ENCODE data around the gene INPP5K.
"Not testable (repeated sequence)": the region's sequence is repeated elsewhere in the genome, so short reads cannot be mapped to it uniquely, and the experiment has no call there.

Gene INPP5K

GRCh38 chr17:1516388-1517161, at the start of gene INPP5K:
TSS of gene INPP5K (minus strand) at chr17:1516612. CDS start at chr17:1516499, 113 bp downstream.
- DNase-seq, result peak; percentile 86

- no peak for DNase-seq
Observed at GRCh38 chr17:1565877-1566276, 49.5 kb upstream of the INPP5K start.

DNA sequence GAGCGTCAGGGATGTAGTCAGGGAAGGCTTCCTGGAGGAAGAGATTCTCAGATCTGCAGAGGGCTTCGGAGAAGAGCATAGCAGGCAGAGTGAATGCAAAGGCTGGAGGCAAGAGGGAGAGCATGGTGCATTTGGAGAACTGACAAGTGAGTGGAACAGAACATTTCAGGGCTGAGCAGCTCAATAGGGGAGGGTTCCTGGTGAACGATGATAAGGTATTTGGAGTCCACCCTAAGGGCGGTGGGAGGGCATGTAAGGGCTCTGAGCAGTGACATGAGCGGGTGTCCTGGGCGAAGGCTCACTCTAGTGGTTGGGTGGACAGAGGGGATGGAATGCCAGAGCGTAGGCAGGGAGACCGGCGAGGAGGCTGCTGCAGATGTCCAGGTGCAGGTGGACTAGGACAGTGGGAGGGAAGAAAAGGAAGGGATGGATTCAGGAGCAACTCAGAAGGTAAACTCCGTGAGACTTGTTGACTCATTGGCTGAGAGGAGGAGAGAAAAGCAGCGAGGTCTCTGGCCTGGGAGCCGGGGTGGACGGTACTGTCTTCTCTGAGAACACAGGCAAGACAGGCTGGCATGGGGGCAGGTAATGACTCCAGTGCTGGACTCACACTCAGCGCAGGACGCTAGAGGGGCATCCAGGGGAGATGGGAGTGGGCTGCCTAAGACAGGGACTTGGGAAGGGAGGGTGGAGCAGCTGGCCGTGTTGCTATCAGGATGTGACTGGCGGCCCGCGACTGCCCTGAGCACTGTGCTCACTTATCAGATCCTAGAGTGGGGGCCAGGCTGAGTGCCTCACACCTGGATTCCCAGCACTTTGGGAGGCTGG, 47.6 kb upstream of the INPP5K start:
- DNase-seq, result no peak

DNA sequence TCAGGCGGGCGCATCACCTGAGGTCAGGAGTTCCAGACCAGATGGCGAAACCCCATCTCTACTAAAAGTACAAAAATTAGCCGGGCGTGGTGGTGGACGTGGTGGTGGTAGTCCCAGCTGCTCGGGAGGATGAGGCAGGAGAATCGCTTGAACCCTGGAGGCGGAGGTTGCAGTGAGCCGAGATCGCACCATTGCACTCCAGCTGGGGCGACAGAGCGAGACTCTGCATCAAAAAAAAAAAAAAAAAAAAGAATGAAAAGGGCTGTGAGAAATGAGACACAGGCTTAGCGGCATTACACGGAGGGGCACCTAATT, 47.0 kb upstream of the INPP5K start:
- not testable (repeated sequence) for DNase-seq

GRCh38 chr17:1562176-1562643, 45.8 kb upstream of the INPP5K start:
- DNase-seq, result no peak

- no peak for DNase-seq
Observed at GRCh38 chr17:1561420-1562175, 45.2 kb upstream of the INPP5K start.

- DNase-seq, result no peak
Observed at GRCh38 chr17:1560858-1561355, 44.5 kb upstream of the INPP5K start.

DNA sequence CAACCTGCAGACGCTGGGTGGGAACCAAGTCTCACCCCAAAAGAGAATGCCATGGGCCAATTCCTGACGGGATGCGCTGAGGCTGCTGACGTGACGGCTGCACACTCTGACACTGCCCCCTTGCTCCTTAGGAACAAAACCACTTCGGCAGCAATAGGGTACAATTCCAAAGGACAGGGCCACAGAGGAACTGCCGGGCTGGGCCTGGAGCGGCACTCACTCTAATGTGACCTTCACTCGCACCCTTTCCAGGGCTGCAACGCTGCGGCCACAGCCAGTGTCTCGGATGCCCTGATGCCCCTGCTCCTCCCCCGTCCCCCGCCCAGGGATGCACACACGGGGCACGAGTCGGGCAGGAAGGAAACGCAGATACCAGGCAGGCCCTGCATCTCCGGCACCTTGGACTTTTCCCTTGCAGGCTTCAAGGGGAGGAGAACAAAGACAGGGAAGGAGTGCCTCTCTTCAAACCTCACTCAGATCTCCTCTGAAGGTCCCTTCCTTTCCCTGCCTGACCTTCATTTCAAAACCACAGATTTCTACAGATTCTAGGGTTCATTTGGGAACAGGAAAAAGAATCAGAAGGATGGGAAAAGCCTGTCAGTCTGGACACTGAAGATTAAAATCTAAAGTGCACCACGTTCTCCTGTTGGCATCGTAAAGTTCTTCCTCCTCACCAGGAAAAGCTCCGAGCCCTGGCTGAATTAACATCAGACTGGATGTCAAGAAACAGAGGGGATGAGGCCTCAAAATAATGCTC, 43.9 kb upstream of the INPP5K start:
- no peak for DNase-seq

- no peak for DNase-seq
Observed at GRCh38 chr17:1559047-1560043, 42.9 kb upstream of the INPP5K start.

DNA sequence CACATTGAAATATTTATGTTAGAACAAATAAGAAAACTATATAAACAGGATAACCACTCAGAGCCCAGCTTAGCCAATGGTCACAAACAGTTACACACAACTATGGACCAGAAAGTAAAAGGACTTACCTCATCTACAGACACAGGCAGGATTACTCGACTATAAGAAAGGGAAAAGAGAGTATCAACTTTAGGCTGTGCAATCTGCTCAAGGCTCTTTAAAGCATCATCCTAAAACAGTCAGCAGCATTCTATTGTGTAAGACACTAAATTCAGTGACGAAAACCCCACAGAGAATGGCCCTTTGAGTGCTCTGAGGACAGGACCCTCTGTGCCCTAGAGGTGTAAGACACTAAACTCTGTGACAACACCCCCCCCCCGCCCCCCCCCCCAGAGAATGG, 42.0 kb upstream of the INPP5K start:
- DNase-seq, result no peak

- no peak for DNase-seq
Observed at GRCh38 chr17:1557355-1558095, 41.1 kb upstream of the INPP5K start.

GRCh38 chr17:1555651-1556471, 39.4 kb upstream of the INPP5K start:
- no peak for DNase-seq

DNA sequence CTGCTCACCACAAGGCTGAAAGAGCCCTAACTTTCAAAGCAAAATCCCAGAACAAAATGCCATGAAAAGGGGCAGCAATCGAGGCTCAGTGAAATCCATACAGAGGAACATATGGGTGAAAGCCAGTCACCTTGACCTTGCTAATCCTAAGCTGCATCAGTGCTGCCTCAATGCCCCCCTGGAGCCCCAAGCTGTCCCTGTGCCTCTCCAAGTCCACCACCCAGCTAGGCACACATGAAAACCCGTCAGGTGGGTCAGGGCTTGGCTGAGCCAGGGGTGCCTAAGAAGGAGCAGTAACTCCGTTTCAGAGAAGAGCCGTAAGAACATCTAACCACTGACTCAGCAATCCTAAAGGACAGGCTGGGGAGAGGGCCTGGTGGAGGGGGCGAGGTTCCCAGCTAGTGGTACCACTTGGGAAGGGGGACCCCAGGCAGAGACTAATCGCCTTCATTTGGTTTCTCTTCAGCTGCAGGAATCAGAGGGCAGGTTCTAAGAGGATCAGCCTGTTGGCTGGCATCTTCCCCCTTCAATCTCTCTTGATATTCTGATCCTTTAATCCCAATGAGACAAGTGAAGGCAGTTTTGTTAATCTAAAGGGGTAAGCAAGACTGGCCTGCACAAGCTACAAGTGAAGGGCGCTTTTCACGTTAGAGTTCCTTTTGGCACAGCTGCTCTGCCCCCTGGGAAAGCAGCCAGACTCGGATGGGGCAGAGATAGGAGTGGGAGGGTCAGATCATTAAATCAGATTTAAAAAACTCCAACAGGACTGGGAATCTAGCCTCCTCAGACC, 38.5 kb upstream of the INPP5K start:
- DNase-seq, result no peak

GRCh38 chr17:1553354-1554266, 37.2 kb upstream of the INPP5K start:
- no peak for DNase-seq

GRCh38 chr17:1552932-1553331, 36.5 kb upstream of the INPP5K start:
- DNase-seq, result no peak

- DNase-seq, result no peak
Observed at GRCh38 chr17:1551741-1552140, 35.3 kb upstream of the INPP5K start.

GRCh38 chr17:1548032-1548431, 31.6 kb upstream of the INPP5K start:
- DNase-seq, result no peak
